Measurements from ENCODE around the gene CAMK2B. TPM values are rescaled to one million over a fixed set of nuclear protein-coding genes. Genes with fewer than 3 reads are reported as not detected.

Gene CAMK2B
- total RNA-seq, 4 donors from 2014 or later = 0.26 to 0.95 (median 0.69) TPM

- WGBS, 2 donors = 80% methylated on average over 8 of the region's 16 CpGs; no CpG with 5 or more reads in 1 of the 2 donors
- no peaks in the 10 kb centered on the region for H3K36me3 ChIP-seq
- DNase-seq = no peak
- intact Hi-C loops (cut with DNase I) = no loop called here
- H3K9me3 ChIP-seq = no peaks in the 10 kb centered on the region
- no peak overlapping the region for H3K27ac ChIP-seq
- TF ChIP-seq POLR2A (IDR thresholded peaks at IDR 0.05) (no peak), CTCF (IDR thresholded peaks at IDR 0.05) (no peak)
- H3K4me1 ChIP-seq = peaks cover 8 to 20% (median 11%) of the 10 kb centered on the region in 3 donors
- no peak overlapping the region for H3K4me3 ChIP-seq
- H3K27me3 ChIP-seq = peaks cover 0 to 25% (median 0%) of the 10 kb centered on the region in 4 donors
Observed at GRCh38 chr7:44188480-44189225, 136.7 kb downstream of the CAMK2B start.

GRCh38 chr7:44187636-44188416 is 137.6 kb downstream of the CAMK2B start:
- intact Hi-C loops (cut with DNase I) = no loop called here
- no peak for TF ChIP-seq CTCF (IDR thresholded peaks at IDR 0.05)
- no peak for TF ChIP-seq POLR2A (IDR thresholded peaks at IDR 0.05)
- DNase-seq = no peak
- Histone ChIP-seq H3K9me3 (peaks cover 0 to 5% (median 0%) of the 10 kb centered on the region in 3 donors), H3K27me3 (peaks cover 0 to 18% (median 0%) of the 10 kb centered on the region in 4 donors), H3K4me3 (no peak overlapping the region), H3K36me3 (no peaks in the 10 kb centered on the region), H3K4me1 (peaks cover 8 to 22% (median 11%) of the 10 kb centered on the region in 3 donors), H3K27ac (no peak overlapping the region)
- WGBS, 2 donors = 56 to 63% methylated on average over 4 of the region's 9 CpGs

GRCh38 chr7:44186736-44187135 is 138.7 kb downstream of the CAMK2B start:
- no peak for DNase-seq
- no peaks in the 10 kb centered on the region for H3K36me3 ChIP-seq
- H3K4me1 ChIP-seq = peaks cover 8 to 22% (median 11%) of the 10 kb centered on the region in 3 donors
- WGBS, 2 donors = 76 to 100% methylated on average over 3 to 5 of the region's 5 CpGs
- TF ChIP-seq POLR2A (IDR thresholded peaks at IDR 0.05) = no peak
- TF ChIP-seq CTCF (IDR thresholded peaks at IDR 0.05) = no peak
- H3K4me3 ChIP-seq = no peak overlapping the region
- no peak overlapping the region for H3K27ac ChIP-seq
- peaks cover 0 to 10% (median 0%) of the 10 kb centered on the region in 4 donors for H3K27me3 ChIP-seq
- H3K9me3 ChIP-seq = peaks cover 0 to 9% (median 0%) of the 10 kb centered on the region in 3 donors
- intact Hi-C loops (cut with DNase I) = no loop called here

GRCh38 chr7:44185729-44186128 is 139.7 kb downstream of the CAMK2B start:
- no peak for TF ChIP-seq POLR2A (IDR thresholded peaks at IDR 0.05)
- no peak for TF ChIP-seq CTCF (IDR thresholded peaks at IDR 0.05)
- Histone ChIP-seq H3K4me1 (peaks cover 8 to 22% (median 11%) of the 10 kb centered on the region in 3 donors), H3K36me3 (no peaks in the 10 kb centered on the region), H3K4me3 (no peak overlapping the region), H3K9me3 (peaks cover 0 to 9% (median 0%) of the 10 kb centered on the region in 3 donors), H3K27me3 (peaks cover 0 to 9% (median 0%) of the 10 kb centered on the region in 4 donors), H3K27ac (no peak overlapping the region)
- DNase-seq = no peak
- intact Hi-C loops (cut with DNase I) = no loop called here
- WGBS, 2 donors = 73% methylated on average over 5 of the region's 5 CpGs; no CpG with 5 or more reads in 1 of the 2 donors

Measured in esophagus squamous epithelium (tissue), 5 donors.